Ovary (tissue), 3 donors: ENCODE measurements around the gene CASP9.

Experiments used
- POLR2A ChIP-seq: fragments of 450-650 bp; IDR thresholded peaks from one replicate; pipeline ENCODE4 v1.6.1; 2017; ENCODE audit warnings: antibody characterized with exemption, mild to moderate bottlenecking, moderate library complexity
- TF ChIP-seq, protein P1 (sequence below), 3 donors: fragments of 450-650 bp in 2 of 3; fragments of 200-600 bp in 1 of 3; IDR thresholded peaks; one replicate each; pipeline versions ENCODE4 v1.5.1 to v1.8.0; 2016 to 2022; ENCODE audit warnings: antibody characterized with exemption in 3 of 3, mild to moderate bottlenecking in 1 of 3
- donor health status: DM: no; HTN: no; CAD: no.

DNA sequence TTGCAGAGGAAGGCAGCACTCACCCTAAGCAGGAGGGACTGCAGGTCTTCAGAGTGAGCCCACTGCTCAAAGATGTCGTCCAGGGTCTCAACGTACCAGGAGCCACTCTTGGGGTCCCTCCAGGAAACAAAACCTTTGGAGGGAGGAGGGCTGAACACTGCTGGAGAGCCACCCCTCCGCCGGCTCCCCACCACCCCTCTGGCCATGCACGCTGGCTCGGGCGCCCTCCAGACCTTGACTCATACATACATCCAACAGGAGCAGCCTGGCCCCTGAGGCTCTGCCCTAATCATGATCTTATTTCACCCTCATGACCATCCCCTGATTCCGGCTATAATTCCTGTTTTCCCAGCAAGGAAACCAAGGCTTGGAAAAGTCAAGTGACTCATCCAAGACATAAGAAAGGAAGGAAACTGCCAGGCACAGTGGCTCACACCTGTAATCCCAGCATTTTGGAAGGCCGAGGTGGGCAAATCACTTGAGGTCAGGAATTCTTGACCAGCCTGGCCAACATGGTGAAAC lies 30.1 kb downstream of the CASP9 start:
- TF ChIP-seq, protein P1, sequence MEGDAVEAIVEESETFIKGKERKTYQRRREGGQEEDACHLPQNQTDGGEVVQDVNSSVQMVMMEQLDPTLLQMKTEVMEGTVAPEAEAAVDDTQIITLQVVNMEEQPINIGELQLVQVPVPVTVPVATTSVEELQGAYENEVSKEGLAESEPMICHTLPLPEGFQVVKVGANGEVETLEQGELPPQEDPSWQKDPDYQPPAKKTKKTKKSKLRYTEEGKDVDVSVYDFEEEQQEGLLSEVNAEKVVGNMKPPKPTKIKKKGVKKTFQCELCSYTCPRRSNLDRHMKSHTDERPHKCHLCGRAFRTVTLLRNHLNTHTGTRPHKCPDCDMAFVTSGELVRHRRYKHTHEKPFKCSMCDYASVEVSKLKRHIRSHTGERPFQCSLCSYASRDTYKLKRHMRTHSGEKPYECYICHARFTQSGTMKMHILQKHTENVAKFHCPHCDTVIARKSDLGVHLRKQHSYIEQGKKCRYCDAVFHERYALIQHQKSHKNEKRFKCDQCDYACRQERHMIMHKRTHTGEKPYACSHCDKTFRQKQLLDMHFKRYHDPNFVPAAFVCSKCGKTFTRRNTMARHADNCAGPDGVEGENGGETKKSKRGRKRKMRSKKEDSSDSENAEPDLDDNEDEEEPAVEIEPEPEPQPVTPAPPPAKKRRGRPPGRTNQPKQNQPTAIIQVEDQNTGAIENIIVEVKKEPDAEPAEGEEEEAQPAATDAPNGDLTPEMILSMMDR (IDR thresholded peaks at IDR 0.05), result no peak
- no peak for TF ChIP-seq POLR2A
